H9 (cell line): ENCODE data around the gene MIPOL1. TPM values are rescaled to one million over a fixed set of nuclear protein-coding genes. Genes with fewer than 3 reads are reported as not detected.

Experiments
- DNase-seq: peaks from one replicate; pipeline ENCODE4 v3.0.0-alpha.2; 2017
- H2AFZ ChIP-seq: one replicate; pipeline ENCODE4 v1.6.1; 2013; ENCODE audit warnings: mild to moderate bottlenecking, low read length, control low read depth, moderate library complexity
- H2AK5ac ChIP-seq: 2 replicates; pipeline ENCODE4 v1.6.1; 2013; ENCODE audit warnings: low read length, control low read depth, mixed read lengths; ENCODE audit not compliant: insufficient read length
- H2BK120ac ChIP-seq: one replicate; pipeline ENCODE4 v1.6.1; 2013; ENCODE audit warnings: low read depth, mild to moderate bottlenecking, low read length, control low read depth, inconsistent platforms; ENCODE audit not compliant: poor library complexity, severe bottlenecking
- H2BK12ac ChIP-seq: 2 replicates; pipeline ENCODE4 v1.6.1; 2013; ENCODE audit warnings: low read length, control low read depth, mixed read lengths, low read depth; ENCODE audit not compliant: insufficient read length
- H2BK15ac ChIP-seq: 2 replicates; pipeline ENCODE4 v1.6.1; 2013; ENCODE audit warnings: low read depth, low read length, control low read depth
- H2BK20ac ChIP-seq: one replicate; pipeline ENCODE4 v1.6.1; 2013; ENCODE audit warnings: low read depth, mild to moderate bottlenecking, low read length, control low read depth, inconsistent platforms; ENCODE audit not compliant: poor library complexity, severe bottlenecking
- H2BK5ac ChIP-seq: 2 replicates; pipeline ENCODE4 v1.6.1; 2013; ENCODE audit warnings: low read length, control low read depth, mixed read lengths; ENCODE audit not compliant: insufficient read length
- H3K14ac ChIP-seq: 2 replicates; pipeline ENCODE4 v1.6.1; 2013; ENCODE audit warnings: low read length, control low read depth; ENCODE audit not compliant: insufficient read depth
- H3K18ac ChIP-seq: 2 replicates; pipeline ENCODE4 v1.6.1; 2013; ENCODE audit warnings: low read depth, mild to moderate bottlenecking, mixed read lengths, low read length, control low read depth; ENCODE audit not compliant: insufficient read length
- H3K23ac ChIP-seq: 2 replicates; pipeline ENCODE4 v1.6.1; 2013; ENCODE audit warnings: low read length, control low read depth, mixed read lengths, low read depth; ENCODE audit not compliant: insufficient read length
- H3K23me2 ChIP-seq: 2 replicates; pipeline ENCODE4 v1.6.1; 2013; ENCODE audit warnings: low read depth, mild to moderate bottlenecking, mixed read lengths, low read length, control low read depth; ENCODE audit not compliant: insufficient read length, poor library complexity, severe bottlenecking
- H3K27ac ChIP-seq: 2 replicates; pipeline ENCODE4 v1.5.1; 2013; ENCODE audit warnings: low read length, control low read depth, mixed read lengths, low read depth; ENCODE audit not compliant: insufficient read length
- H3K27me3 ChIP-seq: 2 replicates; pipeline ENCODE4 v1.6.1; 2013; ENCODE audit warnings: low read length, control low read depth, inconsistent platforms; ENCODE audit not compliant: insufficient read depth
- H3K4ac ChIP-seq: 2 replicates; pipeline ENCODE4 v1.6.1; 2013; ENCODE audit warnings: low read depth, mild to moderate bottlenecking, control low read depth, inconsistent platforms, low read length, moderate library complexity
- H3K4me1 ChIP-seq: 2 replicates; pipeline ENCODE4 v1.6.1; 2013; ENCODE audit warnings: low read length, control low read depth, inconsistent platforms; ENCODE audit not compliant: insufficient read depth
- H3K4me2 ChIP-seq: 2 replicates; pipeline ENCODE4 v1.6.1; 2013; ENCODE audit warnings: low read length, control low read depth, mixed read lengths; ENCODE audit not compliant: insufficient read length, insufficient read depth
- H3K56ac ChIP-seq: 2 replicates; pipeline ENCODE4 v1.6.1; 2013; ENCODE audit warnings: low read depth, mild to moderate bottlenecking, mixed read lengths, low read length, control low read depth; ENCODE audit not compliant: insufficient read length
- H3K79me1 ChIP-seq: 2 replicates; pipeline ENCODE4 v1.6.1; 2013; ENCODE audit warnings: low read depth, mild to moderate bottlenecking, moderate library complexity, low read length, control low read depth, inconsistent platforms; ENCODE audit not compliant: insufficient read depth, poor library complexity, severe bottlenecking
- H3K79me2 ChIP-seq: 2 replicates; pipeline ENCODE4 v1.6.1; 2013; ENCODE audit warnings: low read length, control low read depth, inconsistent platforms; ENCODE audit not compliant: insufficient read depth
- H3K9ac ChIP-seq: 2 replicates; pipeline ENCODE4 v1.6.1; 2013; ENCODE audit warnings: low read length, control low read depth, mixed read lengths; ENCODE audit not compliant: insufficient read length; ENCODE audit errors: extremely low read depth
- H3K9me3 ChIP-seq: one replicate; pipeline ENCODE4 v1.6.1; 2013; ENCODE audit warnings: low read depth, low read length, inconsistent platforms; ENCODE audit not compliant: control insufficient read depth
- H3T11ph ChIP-seq: one replicate; pipeline ENCODE4 v1.6.1; 2013; ENCODE audit warnings: mild to moderate bottlenecking, low read length, control low read depth, inconsistent platforms
- H4K20me1 ChIP-seq: one replicate; pipeline ENCODE4 v1.6.1; 2013; ENCODE audit not compliant: control insufficient read depth, insufficient read length, insufficient read depth
- H4K5ac ChIP-seq: 2 replicates; pipeline ENCODE4 v1.6.1; 2013; ENCODE audit warnings: low read depth, mild to moderate bottlenecking, mixed read lengths, low read length, control low read depth; ENCODE audit not compliant: insufficient read length
- H4K8ac ChIP-seq: replicated peaks from 2 replicates; pipeline ENCODE4 v1.6.1; 2013; ENCODE audit warnings: low read length, control low read depth, mixed read lengths, low read depth; ENCODE audit not compliant: insufficient read length
- H4K91ac ChIP-seq: 2 replicates; pipeline ENCODE4 v1.6.1; 2013; ENCODE audit warnings: low read depth, mild to moderate bottlenecking, moderate library complexity, mixed read lengths, low read length, control low read depth; ENCODE audit not compliant: insufficient read length
- H3K27ac Mint-ChIP-seq, 3 experiments: 2 replicates in 2 of 3; 3 replicates in 1 of 3; pipeline ENCODE4 v1.8.0; 2020 to 2021; ENCODE audit warnings: mixed read lengths in 3 of 3, mild to moderate bottlenecking in 1 of 3, moderate library complexity in 1 of 3
- H3K27me3 Mint-ChIP-seq: 2 replicates; pipeline ENCODE4 v1.8.0; 2021; ENCODE audit warnings: low read depth, mild to moderate bottlenecking, moderate library complexity, mixed read lengths
- H3K36me3 Mint-ChIP-seq, 3 experiments: 2 replicates in 2 of 3; 3 replicates in 1 of 3; pipeline ENCODE4 v1.8.0; 2020 to 2021; ENCODE audit warnings: low read depth in 3 of 3, mixed read lengths in 3 of 3; ENCODE audit not compliant: insufficient read depth in 1 of 3
- H3K4me1 Mint-ChIP-seq, 2 experiments: 2 replicates each; pipeline ENCODE4 v1.8.0; 2020; ENCODE audit warnings: mixed read lengths in 2 of 2
- H3K4me3 Mint-ChIP-seq, 2 experiments: 2 replicates in 1 of 2; 3 replicates in 1 of 2; pipeline ENCODE4 v1.8.0; 2020 to 2021; ENCODE audit warnings: mild to moderate bottlenecking in 2 of 2, mixed read lengths in 2 of 2, moderate library complexity in 1 of 2
- H3K9me3 Mint-ChIP-seq, 2 experiments: 2 replicates in 1 of 2; 3 replicates in 1 of 2; pipeline ENCODE4 v1.8.0; 2020; ENCODE audit warnings: mild to moderate bottlenecking in 2 of 2, mixed read lengths in 2 of 2, moderate library complexity in 1 of 2
- WGBS: extraction: QIAGEN DNeasy Blood & Tissue Kit; methylation state at CpG from one replicate; pipeline ENCODE4 v1.1.7; 2013; ENCODE audit warnings: missing lambda C conversion rate, low lambda C conversion rate, mixed read lengths; ENCODE audit not compliant: insufficient read length; ENCODE audit errors: extremely low coverage; 5-methylcytosine and 5-hydroxymethylcytosine counted together
- total RNA-seq: library from RNA; stranded (reverse); gene quantifications from 2 replicates; pipeline ENCODE4 v1.2.1, GENCODE V29; 2021
- TF ChIP-seq, protein P1 (sequence below): fragments of 200-600 bp; sonication (generic); conservative IDR thresholded peaks from 3 replicates; pipeline ENCODE4 v1.8.0; 2021; ENCODE audit warnings: antibody characterized with exemption, mild to moderate bottlenecking

Gene MIPOL1
- total RNA-seq, 1 experiment from 2014 or later, result 15.6 TPM

GRCh38 chr14:37202265-37202664 is 4.5 kb downstream of the MIPOL1 start:
- DNase-seq, result no peak
- no CpG with 5 or more reads among the region's 2 CpGs for WGBS
- no peak overlapping the region for H2BK120ac ChIP-seq
- no peak overlapping the region for H4K5ac ChIP-seq
- no peak overlapping the region for H2AFZ ChIP-seq
- H2BK15ac ChIP-seq, result no peak overlapping the region
- H4K20me1 ChIP-seq, result no peaks in the 10 kb centered on the region
- no peak overlapping the region for H3K9ac ChIP-seq
- no peak overlapping the region for H3K27ac ChIP-seq
- peaks cover 18 to 23% of the 10 kb centered on the region in 2 experiments for H3K4me1 Mint-ChIP-seq
- H2BK5ac ChIP-seq, result no peak overlapping the region
- H3K9me3 Mint-ChIP-seq, result peaks cover 34 to 35% of the 10 kb centered on the region in 2 experiments
- H2AK5ac ChIP-seq, result no peak overlapping the region
- no peaks in the 10 kb centered on the region for H3K27me3 Mint-ChIP-seq
- H2BK20ac ChIP-seq, result no peak overlapping the region
- H4K8ac ChIP-seq, result no peak overlapping the region
- H3K9me3 ChIP-seq, result peaks cover 12% of the 10 kb centered on the region
- no peaks in the 10 kb centered on the region; the same call in 1 of the 2 replicates for H3K4me1 ChIP-seq
- H3K4me2 ChIP-seq, result no peak overlapping the region
- H3K79me2 ChIP-seq, result peaks cover 5% of the 10 kb centered on the region; the same call in 1 of the 2 replicates
- H3K4me3 Mint-ChIP-seq, result no peak overlapping the region
- peaks cover 6% of the 10 kb centered on the region for H3K79me1 ChIP-seq
- H3K14ac ChIP-seq, result no peak overlapping the region
- TF ChIP-seq, protein P1, sequence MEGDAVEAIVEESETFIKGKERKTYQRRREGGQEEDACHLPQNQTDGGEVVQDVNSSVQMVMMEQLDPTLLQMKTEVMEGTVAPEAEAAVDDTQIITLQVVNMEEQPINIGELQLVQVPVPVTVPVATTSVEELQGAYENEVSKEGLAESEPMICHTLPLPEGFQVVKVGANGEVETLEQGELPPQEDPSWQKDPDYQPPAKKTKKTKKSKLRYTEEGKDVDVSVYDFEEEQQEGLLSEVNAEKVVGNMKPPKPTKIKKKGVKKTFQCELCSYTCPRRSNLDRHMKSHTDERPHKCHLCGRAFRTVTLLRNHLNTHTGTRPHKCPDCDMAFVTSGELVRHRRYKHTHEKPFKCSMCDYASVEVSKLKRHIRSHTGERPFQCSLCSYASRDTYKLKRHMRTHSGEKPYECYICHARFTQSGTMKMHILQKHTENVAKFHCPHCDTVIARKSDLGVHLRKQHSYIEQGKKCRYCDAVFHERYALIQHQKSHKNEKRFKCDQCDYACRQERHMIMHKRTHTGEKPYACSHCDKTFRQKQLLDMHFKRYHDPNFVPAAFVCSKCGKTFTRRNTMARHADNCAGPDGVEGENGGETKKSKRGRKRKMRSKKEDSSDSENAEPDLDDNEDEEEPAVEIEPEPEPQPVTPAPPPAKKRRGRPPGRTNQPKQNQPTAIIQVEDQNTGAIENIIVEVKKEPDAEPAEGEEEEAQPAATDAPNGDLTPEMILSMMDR, result no peak
- peaks cover 10% of the 10 kb centered on the region for H3K23me2 ChIP-seq
- no peak overlapping the region for H4K91ac ChIP-seq
- H3K4ac ChIP-seq, result no peak overlapping the region
- H3K56ac ChIP-seq, result no peak overlapping the region
- H3K27me3 ChIP-seq, result no peaks in the 10 kb centered on the region
- no peak overlapping the region for H2BK12ac ChIP-seq
- H3K18ac ChIP-seq, result no peak overlapping the region
- H3K27ac Mint-ChIP-seq, result no peak overlapping the region
- H3K23ac ChIP-seq, result no peak overlapping the region
- peaks cover 34 to 36% (median 35%) of the 10 kb centered on the region in 3 experiments for H3K36me3 Mint-ChIP-seq
- H3T11ph ChIP-seq, result no peak overlapping the region
